GM12872 (cell line): Measurements from ENCODE around the gene CSNK1G1.
A peak's percentile ranks its signal among the peaks of the same experiment; 100 is the strongest.

Experiments
- CTCF ChIP-seq: IDR thresholded peaks from 3 replicates; pipeline ENCODE4 v1.5.1; 2011; ENCODE audit warnings: low read depth, mild to moderate bottlenecking, low read length, moderate library complexity; ENCODE audit not compliant: insufficient read depth

CSNK1G1 gene

GRCh38 chr15:64162869-64163658 is 192.9 kb downstream of the CSNK1G1 start, which contains the start of gene PPIB:
PPIB (minus strand) TSS chr15:64163022; CDS start chr15:64162986, 36 bp downstream.
- peak; percentile 62 for TF ChIP-seq CTCF

GRCh38 chr15:64162478-64162868 is 193.5 kb downstream of the CSNK1G1 start:
- no peak for TF ChIP-seq CTCF

GRCh38 chr15:64161688-64162477 is 194.1 kb downstream of the CSNK1G1 start:
- no peak for TF ChIP-seq CTCF

- TF ChIP-seq CTCF: no peak
These were observed 197.4 kb downstream of the CSNK1G1 start for GRCh38 chr15:64158363-64159134.

- no peak for TF ChIP-seq CTCF
These were observed 198.3 kb downstream of the CSNK1G1 start for GRCh38 chr15:64157599-64158125.

GRCh38 chr15:64156652-64157331 is 199.2 kb downstream of the CSNK1G1 start:
- TF ChIP-seq CTCF: no peak
